GM20000 (cell line): ENCODE results near the gene WDR48.
A peak's percentile ranks its signal among the peaks of the same experiment; 100 is the strongest.

Source experiments
- DNase-seq: peaks from one replicate; pipeline ENCODE4 v3.0.0; 2012; ENCODE audit warnings: low spot score
- TF ChIP-seq, protein P1 (sequence below): IDR thresholded peaks from 2 replicates; pipeline ENCODE4 v1.5.1; 2012; ENCODE audit warnings: mild to moderate bottlenecking, control low read depth; ENCODE audit errors: extremely low read depth, missing control alignments

The WDR48 gene

DNA sequence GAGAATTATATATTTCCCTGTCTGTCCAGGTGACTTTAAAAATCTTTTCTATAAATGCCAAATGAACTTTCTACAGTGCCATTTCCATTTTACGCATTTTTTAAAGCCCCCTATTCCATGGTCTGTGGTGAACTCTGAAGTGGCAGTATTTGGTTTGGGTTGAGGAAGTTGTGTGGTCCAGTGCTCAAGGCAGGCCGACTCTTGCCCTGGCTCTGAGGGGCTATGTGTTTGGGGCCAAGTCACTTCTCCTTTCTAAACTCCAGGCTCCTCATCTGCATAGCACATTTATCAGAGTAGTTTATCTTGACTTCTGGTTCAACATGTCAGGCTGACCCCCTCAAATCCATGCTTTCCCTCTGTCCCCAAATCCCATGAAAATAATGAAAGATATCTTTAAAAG, 69.8 kb downstream of the WDR48 start:
- DNase-seq: no peak
- TF ChIP-seq, protein P1, sequence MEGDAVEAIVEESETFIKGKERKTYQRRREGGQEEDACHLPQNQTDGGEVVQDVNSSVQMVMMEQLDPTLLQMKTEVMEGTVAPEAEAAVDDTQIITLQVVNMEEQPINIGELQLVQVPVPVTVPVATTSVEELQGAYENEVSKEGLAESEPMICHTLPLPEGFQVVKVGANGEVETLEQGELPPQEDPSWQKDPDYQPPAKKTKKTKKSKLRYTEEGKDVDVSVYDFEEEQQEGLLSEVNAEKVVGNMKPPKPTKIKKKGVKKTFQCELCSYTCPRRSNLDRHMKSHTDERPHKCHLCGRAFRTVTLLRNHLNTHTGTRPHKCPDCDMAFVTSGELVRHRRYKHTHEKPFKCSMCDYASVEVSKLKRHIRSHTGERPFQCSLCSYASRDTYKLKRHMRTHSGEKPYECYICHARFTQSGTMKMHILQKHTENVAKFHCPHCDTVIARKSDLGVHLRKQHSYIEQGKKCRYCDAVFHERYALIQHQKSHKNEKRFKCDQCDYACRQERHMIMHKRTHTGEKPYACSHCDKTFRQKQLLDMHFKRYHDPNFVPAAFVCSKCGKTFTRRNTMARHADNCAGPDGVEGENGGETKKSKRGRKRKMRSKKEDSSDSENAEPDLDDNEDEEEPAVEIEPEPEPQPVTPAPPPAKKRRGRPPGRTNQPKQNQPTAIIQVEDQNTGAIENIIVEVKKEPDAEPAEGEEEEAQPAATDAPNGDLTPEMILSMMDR: no peak

DNA sequence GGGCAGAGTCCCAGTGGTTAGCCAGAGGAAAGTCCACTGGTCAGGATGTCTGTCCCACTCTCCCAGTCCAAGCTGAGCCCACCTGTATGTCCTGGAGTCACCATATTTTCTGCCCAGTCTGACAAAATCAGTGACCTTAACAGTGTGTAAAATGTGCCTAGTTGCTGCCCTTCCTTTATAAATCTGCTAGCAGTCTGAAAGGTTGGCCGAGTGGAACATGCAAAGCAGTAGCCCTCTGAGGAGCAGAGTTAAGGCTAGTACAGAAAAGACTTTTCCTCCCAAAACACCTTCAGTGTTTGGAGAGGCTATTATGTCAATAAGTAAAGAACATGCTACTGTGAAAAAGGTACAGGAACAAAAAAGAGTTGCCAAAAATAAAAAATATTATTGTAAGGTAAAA, 71.0 kb downstream of the WDR48 start:
- TF ChIP-seq, protein P1: no peak
- DNase-seq: no peak

DNA sequence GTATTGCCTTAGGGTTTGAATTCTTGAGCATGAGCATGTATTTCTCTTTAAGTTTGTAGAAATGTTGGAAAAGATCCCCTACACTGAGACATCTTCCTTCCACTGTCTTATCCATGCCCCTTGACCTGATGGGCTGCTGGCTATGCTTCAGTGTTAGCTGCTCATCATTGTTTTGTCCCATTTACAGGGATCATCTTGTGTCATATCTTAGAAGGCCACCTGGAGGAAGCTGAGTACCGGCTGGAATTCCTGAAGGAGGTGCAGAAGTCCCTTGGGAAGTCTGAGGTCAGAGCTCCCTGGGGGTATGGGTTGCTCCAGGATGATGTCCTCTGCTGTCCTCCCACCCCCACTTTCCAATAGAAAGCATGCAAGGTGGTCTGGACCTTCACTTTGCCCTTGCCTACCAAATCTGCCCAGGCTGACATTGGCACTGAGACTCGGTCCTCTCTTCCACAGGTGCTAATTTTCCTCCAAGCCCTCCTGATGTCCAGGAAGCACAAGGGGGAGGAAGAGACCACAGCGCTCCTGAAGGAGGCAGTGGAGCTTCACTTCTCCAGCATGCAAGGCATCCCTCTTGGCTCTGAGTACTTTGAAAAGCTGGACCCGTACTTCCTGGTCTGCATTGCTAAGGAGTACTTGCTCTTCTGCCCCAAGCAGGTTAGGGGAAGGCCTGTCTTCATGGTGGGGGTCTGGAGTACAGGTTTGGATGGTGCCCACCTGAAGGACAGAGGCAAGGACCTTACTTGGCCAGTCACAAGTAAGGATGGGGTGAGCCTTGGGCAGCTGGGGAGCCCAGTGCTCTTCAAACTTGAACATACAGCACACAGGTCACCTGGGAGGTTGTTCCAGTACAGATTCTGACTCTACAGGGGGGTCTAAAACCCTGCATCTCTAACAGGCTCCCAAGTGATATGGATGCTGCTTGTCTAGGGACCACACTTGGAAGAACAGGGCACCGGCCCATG, 73.3 kb downstream of the WDR48 start:
- TF ChIP-seq, protein P1: no peak
- DNase-seq: no peak

GRCh38 chr3:39125841-39126500, 74.2 kb downstream of the WDR48 start:
- no peak for DNase-seq
- TF ChIP-seq, protein P1: no peak

- DNase-seq: no peak
- TF ChIP-seq, protein P1: peak; percentile 18
Measured at GRCh38 chr3:39126532-39127071, 74.8 kb downstream of the WDR48 start.

DNA sequence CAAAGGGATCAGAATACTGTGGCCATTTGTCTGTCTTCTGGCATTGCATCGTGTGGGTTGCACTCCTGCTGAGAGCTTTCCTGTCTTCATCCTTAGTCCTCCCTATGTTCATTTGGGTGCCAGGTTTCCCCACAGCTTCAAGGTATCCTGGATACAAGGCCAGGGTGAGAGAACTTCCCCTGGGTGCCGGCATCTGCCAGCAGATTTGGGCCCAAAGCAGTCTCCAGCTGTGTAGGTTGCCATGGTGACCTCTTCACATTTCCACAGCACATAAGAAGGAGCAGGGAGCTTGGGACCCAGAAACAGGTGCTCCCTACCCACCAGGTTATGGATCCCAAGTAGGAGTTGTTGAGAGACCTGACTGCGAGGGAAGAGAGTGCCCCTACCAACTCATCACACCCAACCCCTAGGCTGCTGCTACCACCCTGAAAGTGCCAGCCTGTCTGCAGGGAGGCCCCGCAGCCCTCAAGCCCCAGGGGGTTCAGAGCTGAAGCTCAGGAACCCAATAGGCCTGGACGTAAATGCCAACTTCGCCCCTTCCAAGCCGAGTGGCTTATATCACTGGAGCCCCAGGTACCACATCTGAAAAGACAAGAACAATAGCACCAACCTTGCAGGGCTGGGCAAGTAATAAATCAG, 75.6 kb downstream of the WDR48 start:
- TF ChIP-seq, protein P1: no peak
- no peak for DNase-seq
